SKM-1 treated with dmso at 0.1 percent for 144 hours (cell line): ENCODE data around the gene FGF16.
"Not testable (repeated sequence)": the region's sequence is repeated elsewhere in the genome, so short reads cannot be mapped to it uniquely, and the experiment has no call there.

Source experiments
- DNase-seq: peaks from one replicate; lab custom pipeline; 2025; ENCODE audit not compliant: unreplicated experiment; lab: John Stamatoyannopoulos, UW

Gene FGF16

GRCh38 chrX:77446908-77447652 lies at the start of gene FGF16:
Gene FGF16, plus strand, starts transcription at chrX:77447389. Its CDS starts 286 bp downstream, at chrX:77447675.
- DNase-seq, result no peak

- no peak for DNase-seq
Measured at GRCh38 chrX:77398330-77398954, 48.7 kb upstream of the FGF16 start.

GRCh38 chrX:77404419-77404818 lies 42.8 kb upstream of the FGF16 start:
- no peak for DNase-seq

- not testable (repeated sequence) for DNase-seq
Measured at GRCh38 chrX:77407821-77408220, 39.4 kb upstream of the FGF16 start.

GRCh38 chrX:77412631-77413030 lies 34.6 kb upstream of the FGF16 start:
- DNase-seq, result no peak

- DNase-seq, result no peak
Measured at GRCh38 chrX:77415161-77415560, 32.0 kb upstream of the FGF16 start.

GRCh38 chrX:77415882-77416281 lies 31.3 kb upstream of the FGF16 start:
- no peak for DNase-seq

GRCh38 chrX:77422891-77423648 lies 24.1 kb upstream of the FGF16 start:
- DNase-seq, result no peak

GRCh38 chrX:77426811-77427210 lies 20.4 kb upstream of the FGF16 start:
- no peak for DNase-seq

- DNase-seq, result no peak
Measured at GRCh38 chrX:77427611-77428010, 19.6 kb upstream of the FGF16 start.

- no peak for DNase-seq
Measured at GRCh38 chrX:77428551-77428950, 18.6 kb upstream of the FGF16 start.

GRCh38 chrX:77431227-77431626 lies 16.0 kb upstream of the FGF16 start:
- DNase-seq, result no peak

- DNase-seq, result no peak
Measured at GRCh38 chrX:77433001-77433400, 14.2 kb upstream of the FGF16 start.

GRCh38 chrX:77434962-77435361 lies 12.2 kb upstream of the FGF16 start:
- no peak for DNase-seq

- DNase-seq, result no peak
Measured at GRCh38 chrX:77436271-77436670, 10.9 kb upstream of the FGF16 start.

GRCh38 chrX:77436682-77437081 lies 10.5 kb upstream of the FGF16 start:
- no peak for DNase-seq

GRCh38 chrX:77440330-77440729 lies 6.9 kb upstream of the FGF16 start:
- DNase-seq, result no peak

GRCh38 chrX:77441033-77441432 lies 6.2 kb upstream of the FGF16 start:
- DNase-seq, result no peak

- DNase-seq, result no peak
Measured at GRCh38 chrX:77441479-77441878, 5.7 kb upstream of the FGF16 start.

GRCh38 chrX:77442728-77443127 lies 4.5 kb upstream of the FGF16 start:
- no peak for DNase-seq

GRCh38 chrX:77444075-77444474 lies 3.1 kb upstream of the FGF16 start:
- no peak for DNase-seq

- DNase-seq, result no peak
Measured at GRCh38 chrX:77444545-77444944, 2.6 kb upstream of the FGF16 start.
